ENCODE data around the gene DDX41.

Gene DDX41

DNA sequence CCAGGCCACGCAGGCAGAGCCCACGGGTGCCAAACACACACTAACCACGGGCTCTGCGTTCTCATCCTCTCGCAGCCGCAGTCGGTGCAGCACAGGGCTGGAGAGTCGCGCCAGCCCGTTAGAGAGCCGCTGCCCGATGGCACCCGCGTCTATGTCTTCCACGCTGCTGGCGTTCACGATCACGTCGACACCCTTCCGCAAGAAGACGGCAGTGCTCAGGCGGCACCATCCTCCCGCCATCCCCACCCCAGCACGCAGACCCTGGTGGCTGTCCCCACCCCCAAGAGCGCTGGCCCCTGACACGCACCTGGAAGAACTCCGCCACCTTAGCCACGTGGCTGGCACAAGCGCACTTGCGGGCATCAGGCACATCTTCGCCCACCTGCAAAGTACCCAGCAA lies 49.3 kb downstream of the DDX41 start:
- DNase-seq: no peak

DNA sequence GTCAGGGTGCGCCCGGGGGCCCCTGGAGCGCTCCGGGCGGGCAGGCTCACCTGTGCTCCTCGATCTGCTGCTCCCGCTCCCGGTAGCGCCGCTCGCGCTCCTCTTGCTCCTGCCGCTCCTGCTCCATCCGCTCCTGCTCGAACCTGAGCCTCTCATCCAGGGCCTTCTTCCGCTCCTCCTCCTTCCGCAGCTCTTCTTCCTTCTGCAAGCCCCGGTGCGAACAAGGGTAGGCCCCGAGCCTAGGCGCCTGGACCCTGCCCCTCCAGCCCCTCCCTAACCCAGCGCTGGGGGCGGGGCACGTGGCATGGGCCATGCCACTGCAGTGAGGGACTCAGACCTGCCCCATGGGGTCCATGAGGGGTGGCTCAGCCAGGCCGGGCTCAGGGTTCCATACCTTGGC lies 49.9 kb downstream of the DDX41 start:
- DNase-seq: no peak

DNA sequence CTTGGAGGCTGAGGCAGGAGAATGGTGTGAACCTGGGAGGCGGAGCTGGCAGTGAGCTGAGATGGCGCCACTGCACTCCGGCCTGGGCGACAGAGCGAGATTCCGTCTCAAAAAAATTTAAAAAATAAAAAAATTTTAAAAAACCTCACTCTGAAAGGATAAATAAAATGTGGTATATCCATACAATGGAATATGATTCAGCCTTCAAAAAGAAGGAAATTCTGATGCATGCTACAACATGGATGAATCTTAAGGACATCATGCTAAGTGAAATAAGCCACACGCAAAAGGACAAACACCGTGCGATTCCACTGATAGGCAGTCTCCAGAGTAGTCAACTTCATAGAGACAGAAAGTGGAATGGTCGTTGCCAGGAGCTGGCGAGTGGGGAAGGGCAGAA lies 51.7 kb downstream of the DDX41 start:
- DNase-seq: no peak

DNA sequence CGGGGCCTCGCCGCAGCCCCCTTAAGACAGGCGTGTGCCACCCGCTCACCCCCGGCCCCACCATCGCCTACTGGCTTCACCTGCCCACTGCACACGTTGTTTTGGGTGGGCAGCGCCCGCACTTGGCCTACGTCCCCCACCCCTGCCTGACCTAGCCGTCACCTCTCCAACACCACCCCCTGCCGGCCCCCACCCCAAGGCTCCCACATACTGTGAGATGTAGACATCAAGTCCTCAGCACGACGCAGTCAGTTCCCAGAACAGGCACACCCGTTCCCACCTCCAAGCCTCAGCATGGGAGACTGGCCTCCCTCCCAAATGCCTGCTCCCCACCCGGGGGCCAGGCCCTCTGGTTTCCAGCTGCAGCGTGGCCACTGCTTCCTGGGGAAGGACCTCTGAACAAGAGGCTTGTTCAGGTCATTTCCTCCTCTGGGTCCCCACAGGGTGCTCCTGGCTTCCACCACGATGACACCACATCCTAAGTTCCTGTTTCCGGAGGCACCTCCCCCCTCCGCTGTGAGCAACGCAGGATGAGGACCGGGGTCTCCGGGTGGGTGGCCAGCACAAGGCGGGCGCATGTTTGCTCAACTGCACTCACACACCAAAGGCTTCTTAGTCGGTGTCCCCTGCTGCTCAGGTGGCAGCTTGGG lies 54.6 kb downstream of the DDX41 start:
- DNase-seq: no peak
